ENCODE measurements around the gene GUCA2B.

DNA sequence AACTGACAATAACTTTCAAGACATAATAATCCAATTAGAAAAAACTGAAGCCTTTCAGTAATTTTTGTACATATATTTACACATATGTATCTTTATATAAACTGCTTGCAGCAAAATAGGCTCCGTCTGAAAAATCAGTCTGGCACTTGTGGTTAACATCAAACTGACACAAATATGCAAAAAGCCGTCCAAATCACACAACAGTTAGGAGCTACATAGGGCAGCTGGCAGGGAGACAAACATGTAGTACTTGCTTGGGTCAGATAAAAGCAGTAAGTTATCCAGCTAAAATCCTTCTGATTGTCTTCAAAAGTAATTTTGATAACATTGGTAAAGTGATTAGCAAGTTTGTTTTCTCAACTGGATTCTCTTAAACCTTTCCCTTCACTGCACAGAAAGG lies 26.1 kb downstream of the GUCA2B start:
- TF ChIP-seq, protein P1, sequence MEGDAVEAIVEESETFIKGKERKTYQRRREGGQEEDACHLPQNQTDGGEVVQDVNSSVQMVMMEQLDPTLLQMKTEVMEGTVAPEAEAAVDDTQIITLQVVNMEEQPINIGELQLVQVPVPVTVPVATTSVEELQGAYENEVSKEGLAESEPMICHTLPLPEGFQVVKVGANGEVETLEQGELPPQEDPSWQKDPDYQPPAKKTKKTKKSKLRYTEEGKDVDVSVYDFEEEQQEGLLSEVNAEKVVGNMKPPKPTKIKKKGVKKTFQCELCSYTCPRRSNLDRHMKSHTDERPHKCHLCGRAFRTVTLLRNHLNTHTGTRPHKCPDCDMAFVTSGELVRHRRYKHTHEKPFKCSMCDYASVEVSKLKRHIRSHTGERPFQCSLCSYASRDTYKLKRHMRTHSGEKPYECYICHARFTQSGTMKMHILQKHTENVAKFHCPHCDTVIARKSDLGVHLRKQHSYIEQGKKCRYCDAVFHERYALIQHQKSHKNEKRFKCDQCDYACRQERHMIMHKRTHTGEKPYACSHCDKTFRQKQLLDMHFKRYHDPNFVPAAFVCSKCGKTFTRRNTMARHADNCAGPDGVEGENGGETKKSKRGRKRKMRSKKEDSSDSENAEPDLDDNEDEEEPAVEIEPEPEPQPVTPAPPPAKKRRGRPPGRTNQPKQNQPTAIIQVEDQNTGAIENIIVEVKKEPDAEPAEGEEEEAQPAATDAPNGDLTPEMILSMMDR (IDR thresholded peaks at IDR 0.05) = no peak
- no peak for TF ChIP-seq POLR2A (IDR thresholded peaks at IDR 0.05)

Data from right lobe of liver (tissue), 4 donors.